A549 (cell line): Measurements from ENCODE around the gene CCDC88B.

Experiments used
- CTCF ChIP-seq: fragments of >200 bp; sonication (Bioruptor Twin); formaldehyde crosslinking; IDR thresholded peaks from 3 replicates; pipeline ENCODE4 v1.5.1; 2016
- E2F6 ChIP-seq: IDR thresholded peaks from 2 replicates; pipeline ENCODE4 v1.6.1; 2012; ENCODE audit warnings: low read depth, borderline replicate concordance
- JUN ChIP-seq, 2 experiments: fragments of >200 bp; sonication (Bioruptor Twin); formaldehyde crosslinking; IDR thresholded peaks; 2 replicates in 1 of 2; 3 replicates in 1 of 2; pipeline ENCODE4 v1.6.1; 2016 to 2017
- MAX ChIP-seq: IDR thresholded peaks from 2 replicates; pipeline ENCODE4 v1.6.1; 2012
- POLR2A ChIP-seq: IDR thresholded peaks from 2 replicates; pipeline ENCODE4 v1.6.1; 2012; ENCODE audit warnings: mild to moderate bottlenecking, low read length
- USF2 ChIP-seq: fragments of 450-650 bp; IDR thresholded peaks from 2 replicates; pipeline ENCODE4 v1.6.1; 2014; ENCODE audit warnings: antibody characterized with exemption
- ZNF302 ChIP-seq: fragments of 250-450 bp; sonication (Bioruptor Pico); IDR thresholded peaks from 2 replicates; pipeline ENCODE4 v1.9.0; 2021; ENCODE audit warnings: inconsistent platforms, mild to moderate bottlenecking, moderate library complexity

- TF ChIP-seq POLR2A = peak; percentile 79
- TF ChIP-seq ZNF302 (CRISPR knock-in tag) = no peak
- TF ChIP-seq E2F6 = no peak
- peak; percentile 60 for TF ChIP-seq CTCF
- TF ChIP-seq USF2 = no peak
- TF ChIP-seq MAX = no peak
- peak; percentile 7 to 37; a peak in 2 of 5 replicates for TF ChIP-seq JUN (IDR thresholded peaks at IDR 0.05)
These were observed 21.8 kb upstream of the CCDC88B start, which contains the start of gene PRDX5 for GRCh38 chr11:64317961-64318765.
